OCI-LY7 (cell line): ENCODE results near the gene SPOPL. TPM values are rescaled to one million over a fixed set of nuclear protein-coding genes. Genes with fewer than 3 reads are reported as not detected.

Experiments
- BruUV-seq: library from RNA; stranded (reverse); fragments of 400-500 nt; replicated peaks from 2 replicates; lab custom pipeline; 2021; lab: Mats Ljungman, UMichigan
- CTCF ChIA-PET: fragments of 300-600 bp; sonication (Branson Sonifier 250); formaldehyde crosslinking; loops from one replicate; lab custom pipeline; 2022; ENCODE audit warnings: antibody characterized with exemption; ENCODE audit not compliant: unreplicated experiment; lab: Charles Lee
- POLR2A ChIA-PET: fragments of 300-600 bp; sonication (Branson Sonifier 250); formaldehyde crosslinking; loops from one replicate; lab custom pipeline; 2022; ENCODE audit warnings: antibody characterized with exemption; lab: Charles Lee
- DNase-seq: peaks from one replicate; pipeline ENCODE4 v3.0.0-alpha.2; 2015; ENCODE audit warnings: low spot score
- H2AFZ ChIP-seq: fragments of 200-600 bp; sonication (generic), shearing (Covaris generic); 2 replicates; pipeline ENCODE4 v1.6.1; 2014; ENCODE audit warnings: mild to moderate bottlenecking, antibody characterized with exemption, low read length, moderate library complexity
- H3K27ac ChIP-seq: fragments of 200-600 bp; sonication (generic); 2 replicates; pipeline ENCODE4 v1.5.1; 2014; ENCODE audit warnings: mixed run types, low read depth, mild to moderate bottlenecking, moderate library complexity, low read length, inconsistent platforms; ENCODE audit not compliant: poor library complexity, severe bottlenecking
- H3K36me3 ChIP-seq: fragments of 200-600 bp; sonication (generic); 2 replicates; pipeline ENCODE4 v1.6.1; 2014; ENCODE audit warnings: mild to moderate bottlenecking, antibody characterized with exemption, low read length, moderate library complexity, mixed read lengths; ENCODE audit not compliant: insufficient read depth
- H3K4me1 ChIP-seq: fragments of 200-600 bp; sonication (generic); 2 replicates; pipeline ENCODE4 v1.5.1; 2014; ENCODE audit warnings: mild to moderate bottlenecking, low read length; ENCODE audit not compliant: insufficient read depth, poor library complexity, severe bottlenecking
- H3K4me2 ChIP-seq: fragments of 200-600 bp; sonication (generic); 2 replicates; pipeline ENCODE4 v1.6.1; 2014; ENCODE audit warnings: mild to moderate bottlenecking, low read length
- H3K4me3 ChIP-seq: fragments of 200-600 bp; sonication (generic); 2 replicates; pipeline ENCODE4 v1.5.1; 2014; ENCODE audit warnings: mild to moderate bottlenecking, low read depth, low read length; ENCODE audit not compliant: poor library complexity, severe bottlenecking
- H3K79me2 ChIP-seq: fragments of 200-600 bp; sonication (generic); 2 replicates; pipeline ENCODE4 v1.6.1; 2016; ENCODE audit warnings: low read depth, mild to moderate bottlenecking, low read length, moderate library complexity, mixed read lengths; ENCODE audit not compliant: insufficient read depth
- H3K9me2 ChIP-seq: fragments of 200-600 bp; sonication (generic); 2 replicates; pipeline ENCODE4 v1.6.1; 2016; ENCODE audit warnings: mild to moderate bottlenecking, low read length, mixed read lengths; ENCODE audit not compliant: insufficient read depth
- H3K9me3 ChIP-seq: fragments of 200-600 bp; sonication (generic); 2 replicates; pipeline ENCODE4 v1.6.1; 2014; ENCODE audit warnings: mild to moderate bottlenecking, mixed run types, low read length, mixed read lengths
- H4K20me1 ChIP-seq: fragments of 200-600 bp; sonication (generic); 2 replicates; pipeline ENCODE4 v1.6.1; 2014; ENCODE audit warnings: mild to moderate bottlenecking, antibody characterized with exemption, low read length, moderate library complexity, mixed read lengths; ENCODE audit not compliant: insufficient read depth
- EZH2phosphoT487 ChIP-seq: fragments of 200-600 bp; sonication (generic); IDR thresholded peaks from 2 replicates; pipeline ENCODE4 v1.6.1; 2018; ENCODE audit warnings: low read depth, borderline replicate concordance, mild to moderate bottlenecking, mixed run types, antibody characterized with exemption, low read length, moderate library complexity, mixed read lengths
- intact Hi-C: fragments of 100-400 bp; cut with micrococcal nuclease; formaldehyde crosslinking; loops from one replicate; pipeline ENCODE4 v1.10.0; 2022; ENCODE audit not compliant: unreplicated experiment
- total RNA-seq, 2 experiments: library from RNA; depleted of rRNA in 1 of 2; stranded (reverse); fragments of >200 nt in 1 of 2; shearing (Covaris generic) in 1 of 2; gene quantifications; 2 replicates each; pipeline ENCODE4 v1.2.3, GENCODE V29; 2014 to 2022
- TF ChIP-seq, protein P1 (sequence below): fragments of 200-600 bp; sonication (generic); conservative IDR thresholded peaks from 2 replicates; pipeline ENCODE4 v1.5.1; 2014; ENCODE audit warnings: mild to moderate bottlenecking, antibody characterized with exemption, low read length, moderate library complexity, mixed read lengths

Gene SPOPL
- total RNA-seq, 2 experiments from 2014 or later, result 11.4 to 18.3 TPM

DNA sequence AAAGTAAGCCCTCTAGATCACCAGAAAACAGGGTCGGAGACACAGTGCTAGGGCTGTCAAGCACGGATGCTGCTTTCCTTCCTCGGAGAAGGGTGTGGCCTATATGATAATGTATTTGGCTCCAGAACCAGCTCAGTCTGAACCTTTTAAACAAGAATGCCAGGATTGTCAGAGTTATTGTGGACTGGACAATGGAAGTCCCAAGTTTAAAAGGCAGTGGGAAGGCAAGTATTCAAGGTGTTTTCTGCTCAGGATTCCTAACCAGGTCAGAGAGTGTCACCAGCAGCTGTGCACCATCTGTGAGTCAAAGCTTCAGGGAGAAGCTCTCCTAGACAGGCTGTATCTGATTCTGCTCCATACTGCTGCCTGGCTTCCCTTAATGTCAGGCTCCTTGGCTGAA is 94.8 kb downstream of the SPOPL start:
- Histone ChIP-seq H3K4me3 (no peak overlapping the region), H3K4me1 (no peaks in the 10 kb centered on the region), H2AFZ (no peak overlapping the region), H3K9me2 (no peaks in the 10 kb centered on the region), H3K79me2 (no peaks in the 10 kb centered on the region), H3K4me2 (no peak overlapping the region), H3K27ac (no peak overlapping the region), H3K36me3 (no peaks in the 10 kb centered on the region), H3K9me3 (no peaks in the 10 kb centered on the region), H4K20me1 (no peaks in the 10 kb centered on the region)
- POLR2A ChIA-PET, result no interaction called here
- DNase-seq, result no peak
- BruUV-seq, result no TSS peak
- no peak for TF ChIP-seq EZH2phosphoT487
- TF ChIP-seq, protein P1, sequence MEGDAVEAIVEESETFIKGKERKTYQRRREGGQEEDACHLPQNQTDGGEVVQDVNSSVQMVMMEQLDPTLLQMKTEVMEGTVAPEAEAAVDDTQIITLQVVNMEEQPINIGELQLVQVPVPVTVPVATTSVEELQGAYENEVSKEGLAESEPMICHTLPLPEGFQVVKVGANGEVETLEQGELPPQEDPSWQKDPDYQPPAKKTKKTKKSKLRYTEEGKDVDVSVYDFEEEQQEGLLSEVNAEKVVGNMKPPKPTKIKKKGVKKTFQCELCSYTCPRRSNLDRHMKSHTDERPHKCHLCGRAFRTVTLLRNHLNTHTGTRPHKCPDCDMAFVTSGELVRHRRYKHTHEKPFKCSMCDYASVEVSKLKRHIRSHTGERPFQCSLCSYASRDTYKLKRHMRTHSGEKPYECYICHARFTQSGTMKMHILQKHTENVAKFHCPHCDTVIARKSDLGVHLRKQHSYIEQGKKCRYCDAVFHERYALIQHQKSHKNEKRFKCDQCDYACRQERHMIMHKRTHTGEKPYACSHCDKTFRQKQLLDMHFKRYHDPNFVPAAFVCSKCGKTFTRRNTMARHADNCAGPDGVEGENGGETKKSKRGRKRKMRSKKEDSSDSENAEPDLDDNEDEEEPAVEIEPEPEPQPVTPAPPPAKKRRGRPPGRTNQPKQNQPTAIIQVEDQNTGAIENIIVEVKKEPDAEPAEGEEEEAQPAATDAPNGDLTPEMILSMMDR, result no peak
- intact Hi-C loops, result no loop called here
- CTCF ChIA-PET, result no interaction called here

DNA sequence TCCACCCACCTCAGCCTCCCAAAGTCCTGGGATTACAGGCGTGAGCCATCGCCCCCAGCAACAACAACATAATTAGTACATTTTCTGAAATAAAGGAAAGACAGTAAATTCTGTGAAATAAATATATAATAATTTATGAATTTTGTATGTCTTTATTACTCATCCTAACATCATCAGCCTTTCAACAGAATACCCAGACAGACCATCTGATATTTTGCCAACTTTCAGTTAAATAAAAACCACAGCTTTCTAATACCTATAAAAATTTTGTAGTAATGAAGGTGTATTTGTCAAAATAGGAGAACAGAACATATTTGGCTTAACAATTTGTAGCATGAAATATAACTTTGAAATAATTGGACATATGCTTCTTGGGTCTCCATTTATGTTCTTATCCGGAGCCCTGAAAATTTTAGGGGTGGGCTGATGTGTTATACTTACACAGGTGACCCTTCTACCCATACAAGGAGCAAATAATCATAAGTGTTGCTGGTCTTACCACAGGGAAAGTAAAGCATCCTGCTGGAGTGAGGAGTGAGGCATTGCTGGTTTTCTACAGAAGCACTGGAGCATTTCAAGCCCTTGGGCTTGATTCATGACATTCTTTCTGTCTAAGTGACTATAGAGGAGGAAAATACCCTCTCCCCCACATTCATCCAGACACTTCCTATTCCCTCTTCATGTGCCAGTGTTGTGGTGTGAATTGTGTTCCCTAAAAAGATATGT is 99.3 kb downstream of the SPOPL start:
- Histone ChIP-seq H3K27ac (no peak overlapping the region), H4K20me1 (no peaks in the 10 kb centered on the region), H3K4me2 (no peak overlapping the region), H3K4me3 (no peak overlapping the region), H3K36me3 (no peaks in the 10 kb centered on the region), H3K9me2 (no peaks in the 10 kb centered on the region), H2AFZ (no peak overlapping the region), H3K4me1 (no peaks in the 10 kb centered on the region), H3K79me2 (no peaks in the 10 kb centered on the region), H3K9me3 (no peaks in the 10 kb centered on the region)
- intact Hi-C loops, result loop anchor here (5.0 kb wide), 1 partner anchor 109 kb away; no protein-coding TSS in a partner anchor
- no TSS peak for BruUV-seq
- TF ChIP-seq EZH2phosphoT487, result no peak
- TF ChIP-seq, protein P1, result no peak
- ChIA-PET CTCF (no interaction called here), POLR2A (no interaction called here)
- DNase-seq, result no peak
